Measurements from ENCODE around the gene ASPHD1.
"Not testable (repeated sequence)": the region's sequence is repeated elsewhere in the genome, so short reads cannot be mapped to it uniquely, and the experiment has no call there.

ASPHD1 gene

DNA sequence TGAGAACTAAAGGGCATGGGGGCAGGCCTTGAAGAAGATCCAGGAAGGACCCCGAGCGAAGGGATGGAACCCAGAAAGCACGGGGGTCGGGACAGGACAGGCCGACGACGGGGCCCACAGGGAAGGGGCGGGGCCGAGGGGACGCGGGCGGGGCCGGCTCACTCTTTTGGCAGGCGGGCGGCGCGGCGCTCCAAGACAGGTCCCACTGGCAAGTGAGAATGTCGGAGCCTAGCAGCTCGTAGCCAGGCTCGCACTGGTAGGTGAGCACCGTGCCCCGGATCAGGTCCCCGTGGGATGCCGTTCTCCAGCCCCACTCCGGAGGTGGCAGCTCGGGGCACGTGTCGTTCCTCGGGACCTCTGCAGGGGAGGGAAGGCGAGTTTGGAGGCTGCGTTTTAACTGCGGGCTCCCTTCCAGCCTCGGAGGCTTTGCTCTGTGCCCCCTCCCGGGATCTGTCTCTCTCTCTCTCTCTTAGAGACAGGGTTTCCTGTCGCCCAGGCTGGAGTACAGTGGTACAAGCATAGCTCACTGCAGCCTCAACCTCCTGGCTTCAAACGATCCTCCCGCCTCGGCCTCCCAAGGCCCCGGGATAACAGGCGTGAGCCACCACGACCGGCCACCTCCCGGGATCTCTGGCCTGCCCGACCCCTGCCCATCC, 23.6 kb upstream of the ASPHD1 start:
- Histone ChIP-seq H3K9me3 (ENCODE audit: control insufficient read depth, low read length) (no peaks in the 10 kb centered on the region), H3K4me3 (ENCODE audit: insufficient read depth, low read depth, low read length, poor library complexity, severe bottlenecking) (peak overlapping the region; percentile 45), H3K4me1 (ENCODE audit: control insufficient read depth, insufficient read depth, low read length, poor library complexity, severe bottlenecking) (peaks cover 17% of the 10 kb centered on the region), H3K36me3 (ENCODE audit: control insufficient read depth, insufficient read depth, low read length) (no peaks in the 10 kb centered on the region), H3K27me3 (replicated peaks; ENCODE audit: control insufficient read depth, insufficient read depth, low read length, poor library complexity, severe bottlenecking) (peaks cover 7% of the 10 kb centered on the region), H3K27ac (ENCODE audit: insufficient read depth, low read length, poor library complexity, severe bottlenecking) (no peak overlapping the region)
- peak in 1 of 3 donors; percentile 13 for DNase-seq

DNA sequence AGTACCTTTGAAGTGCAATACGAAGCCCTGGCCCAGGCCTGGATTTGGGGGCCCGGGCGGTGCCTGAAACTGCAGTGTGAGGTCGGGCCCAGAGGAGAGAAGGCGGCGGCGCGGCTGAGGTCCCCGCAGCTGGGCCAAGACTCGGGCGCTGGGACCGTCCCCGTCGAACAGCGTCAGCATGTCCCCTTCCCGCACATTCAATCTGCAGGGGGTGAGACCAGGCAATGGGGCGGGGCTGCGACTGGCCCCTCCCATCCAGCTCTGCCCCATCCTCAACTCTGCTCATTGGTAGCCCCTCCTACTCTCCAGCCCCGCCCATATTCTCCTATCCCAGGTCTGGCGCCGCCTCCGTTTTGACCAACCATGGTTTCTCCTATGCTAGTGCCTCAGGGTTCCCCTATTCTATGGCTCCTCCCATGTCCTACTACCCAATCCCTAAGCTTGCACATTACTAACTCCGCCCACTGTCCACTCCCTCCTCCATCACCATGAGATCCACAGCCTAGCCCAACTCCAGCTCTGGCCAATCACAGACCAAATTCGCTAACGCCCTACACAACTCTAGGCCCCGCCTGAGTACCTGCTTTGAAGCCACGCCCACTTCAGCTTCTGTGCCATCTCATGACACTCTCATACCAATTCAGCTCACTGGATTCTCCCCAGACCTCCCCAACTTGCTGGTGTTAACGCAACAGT, 22.9 kb upstream of the ASPHD1 start:
- no peaks in the 10 kb centered on the region for H3K9me3 ChIP-seq (ENCODE audit: control insufficient read depth, low read length)
- no peaks in the 10 kb centered on the region for H3K36me3 ChIP-seq (ENCODE audit: control insufficient read depth, insufficient read depth, low read length)
- peak overlapping the region; percentile 45 for H3K4me3 ChIP-seq (ENCODE audit: insufficient read depth, low read depth, low read length, poor library complexity, severe bottlenecking)
- DNase-seq, result peak; percentile 28 to 30 (median 29)
- H3K4me1 ChIP-seq (ENCODE audit: control insufficient read depth, insufficient read depth, low read length, poor library complexity, severe bottlenecking), result peaks cover 17% of the 10 kb centered on the region
- peaks cover 7% of the 10 kb centered on the region for H3K27me3 ChIP-seq (replicated peaks; ENCODE audit: control insufficient read depth, insufficient read depth, low read length, poor library complexity, severe bottlenecking)
- no peak overlapping the region for H3K27ac ChIP-seq (ENCODE audit: insufficient read depth, low read length, poor library complexity, severe bottlenecking)

DNA sequence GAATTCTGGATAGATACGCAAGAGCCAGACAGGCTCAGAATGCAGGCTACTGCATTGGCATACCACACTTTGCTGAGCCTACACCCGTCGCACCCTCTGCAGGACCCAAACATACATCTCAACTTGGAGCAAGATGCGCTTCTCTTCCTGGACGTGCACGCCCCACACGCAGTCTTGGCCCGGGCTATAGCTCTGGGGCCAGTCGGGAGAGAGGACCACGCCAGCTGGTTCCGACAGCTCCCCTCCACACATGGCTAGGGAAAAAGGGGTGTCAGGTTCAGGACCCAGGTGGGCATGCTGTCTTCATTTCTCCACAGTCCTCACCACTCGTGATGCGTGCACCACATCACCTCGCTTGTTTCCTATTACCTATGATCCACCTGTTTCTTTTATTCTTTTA, 22.1 kb upstream of the ASPHD1 start:
- peaks cover 17% of the 10 kb centered on the region for H3K4me1 ChIP-seq (ENCODE audit: control insufficient read depth, insufficient read depth, low read length, poor library complexity, severe bottlenecking)
- H3K4me3 ChIP-seq (ENCODE audit: insufficient read depth, low read depth, low read length, poor library complexity, severe bottlenecking), result no peak overlapping the region
- no peak for DNase-seq
- no peak overlapping the region for H3K27ac ChIP-seq (ENCODE audit: insufficient read depth, low read length, poor library complexity, severe bottlenecking)
- H3K9me3 ChIP-seq (ENCODE audit: control insufficient read depth, low read length), result no peaks in the 10 kb centered on the region
- no peaks in the 10 kb centered on the region for H3K36me3 ChIP-seq (ENCODE audit: control insufficient read depth, insufficient read depth, low read length)
- H3K27me3 ChIP-seq (replicated peaks; ENCODE audit: control insufficient read depth, insufficient read depth, low read length, poor library complexity, severe bottlenecking), result peaks cover 7% of the 10 kb centered on the region

DNA sequence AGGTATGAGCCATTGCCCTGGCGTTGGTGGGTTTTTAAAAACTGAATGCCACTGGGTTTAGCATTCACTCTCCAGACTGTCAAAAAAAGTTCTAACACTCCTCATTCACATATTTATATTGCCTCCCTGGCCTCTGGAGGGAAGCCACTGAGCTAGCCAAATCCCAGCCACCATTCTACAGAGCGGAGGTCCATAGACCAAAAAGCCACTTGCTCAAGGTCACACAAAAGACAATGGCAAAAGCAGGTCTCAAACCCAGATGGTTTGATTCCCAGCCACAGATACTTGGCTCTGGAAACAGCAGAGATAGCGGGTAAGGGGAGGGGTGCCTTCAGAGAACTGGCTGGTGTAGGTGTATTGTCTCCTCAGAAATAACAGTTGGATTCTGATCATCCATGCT, 19.2 kb upstream of the ASPHD1 start:
- Histone ChIP-seq H3K36me3 (ENCODE audit: control insufficient read depth, insufficient read depth, low read length) (no peaks in the 10 kb centered on the region), H3K27ac (ENCODE audit: insufficient read depth, low read length, poor library complexity, severe bottlenecking) (no peak overlapping the region), H3K4me1 (ENCODE audit: control insufficient read depth, insufficient read depth, low read length, poor library complexity, severe bottlenecking) (peaks cover 17% of the 10 kb centered on the region), H3K4me3 (ENCODE audit: insufficient read depth, low read depth, low read length, poor library complexity, severe bottlenecking) (no peak overlapping the region), H3K27me3 (replicated peaks; ENCODE audit: control insufficient read depth, insufficient read depth, low read length, poor library complexity, severe bottlenecking) (peaks cover 7% of the 10 kb centered on the region), H3K9me3 (ENCODE audit: control insufficient read depth, low read length) (no peaks in the 10 kb centered on the region)
- no peak for DNase-seq

DNA sequence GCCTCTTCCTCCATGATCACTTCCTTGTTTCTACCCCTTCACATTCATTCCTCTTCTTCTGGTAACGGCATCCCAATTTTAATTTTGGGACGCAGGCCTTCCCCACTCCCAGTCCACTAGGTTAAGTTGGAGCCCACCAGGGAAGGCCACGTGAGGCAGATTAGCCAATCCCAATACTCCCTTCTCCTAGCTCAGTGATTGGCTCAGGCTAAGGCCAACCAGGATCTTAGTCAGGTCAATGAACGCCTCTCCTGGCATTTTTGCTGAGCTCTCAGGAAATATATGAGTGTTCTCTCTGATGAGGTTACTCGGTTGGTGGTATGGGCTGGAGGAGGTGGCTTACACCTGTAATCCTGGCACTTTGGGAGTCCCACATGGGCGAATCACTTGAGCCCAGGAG, 16.3 kb upstream of the ASPHD1 start:
- no peaks in the 10 kb centered on the region for H3K4me1 ChIP-seq (ENCODE audit: control insufficient read depth, insufficient read depth, low read length, poor library complexity, severe bottlenecking)
- H3K9me3 ChIP-seq (ENCODE audit: control insufficient read depth, low read length), result no peaks in the 10 kb centered on the region
- no peak overlapping the region for H3K4me3 ChIP-seq (ENCODE audit: insufficient read depth, low read depth, low read length, poor library complexity, severe bottlenecking)
- no peak for DNase-seq
- no peaks in the 10 kb centered on the region for H3K27me3 ChIP-seq (replicated peaks; ENCODE audit: control insufficient read depth, insufficient read depth, low read length, poor library complexity, severe bottlenecking)
- no peak overlapping the region for H3K27ac ChIP-seq (ENCODE audit: insufficient read depth, low read length, poor library complexity, severe bottlenecking)
- no peaks in the 10 kb centered on the region for H3K36me3 ChIP-seq (ENCODE audit: control insufficient read depth, insufficient read depth, low read length)

DNA sequence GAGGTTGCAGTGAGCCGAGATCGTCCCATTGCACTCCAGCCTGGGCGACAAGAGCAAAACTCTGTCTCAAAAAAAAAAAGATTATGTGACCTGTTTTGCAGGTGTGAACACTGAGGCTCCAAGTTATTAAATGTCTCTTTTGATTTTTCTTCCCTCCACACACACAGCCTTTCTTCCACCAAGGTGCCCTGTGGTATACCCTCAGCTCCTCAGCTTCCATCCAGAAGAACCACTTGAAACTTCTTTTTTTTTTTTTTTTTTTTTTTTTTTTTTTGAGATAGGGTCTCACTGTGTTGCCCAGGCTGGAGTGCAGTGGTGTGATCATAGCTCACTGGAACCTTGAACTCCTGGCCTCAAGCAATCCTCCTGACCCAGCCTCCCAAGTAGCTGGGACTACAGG, 10.9 kb upstream of the ASPHD1 start:
- not testable (repeated sequence) for H3K4me3 ChIP-seq (ENCODE audit: insufficient read depth, low read depth, low read length, poor library complexity, severe bottlenecking); H3K9me3 ChIP-seq (ENCODE audit: control insufficient read depth, low read length); H3K27ac ChIP-seq (ENCODE audit: insufficient read depth, low read length, poor library complexity, severe bottlenecking); H3K4me1 ChIP-seq (ENCODE audit: control insufficient read depth, insufficient read depth, low read length, poor library complexity, severe bottlenecking); H3K27me3 ChIP-seq (replicated peaks; ENCODE audit: control insufficient read depth, insufficient read depth, low read length, poor library complexity, severe bottlenecking); H3K36me3 ChIP-seq (ENCODE audit: control insufficient read depth, insufficient read depth, low read length); DNase-seq

DNA sequence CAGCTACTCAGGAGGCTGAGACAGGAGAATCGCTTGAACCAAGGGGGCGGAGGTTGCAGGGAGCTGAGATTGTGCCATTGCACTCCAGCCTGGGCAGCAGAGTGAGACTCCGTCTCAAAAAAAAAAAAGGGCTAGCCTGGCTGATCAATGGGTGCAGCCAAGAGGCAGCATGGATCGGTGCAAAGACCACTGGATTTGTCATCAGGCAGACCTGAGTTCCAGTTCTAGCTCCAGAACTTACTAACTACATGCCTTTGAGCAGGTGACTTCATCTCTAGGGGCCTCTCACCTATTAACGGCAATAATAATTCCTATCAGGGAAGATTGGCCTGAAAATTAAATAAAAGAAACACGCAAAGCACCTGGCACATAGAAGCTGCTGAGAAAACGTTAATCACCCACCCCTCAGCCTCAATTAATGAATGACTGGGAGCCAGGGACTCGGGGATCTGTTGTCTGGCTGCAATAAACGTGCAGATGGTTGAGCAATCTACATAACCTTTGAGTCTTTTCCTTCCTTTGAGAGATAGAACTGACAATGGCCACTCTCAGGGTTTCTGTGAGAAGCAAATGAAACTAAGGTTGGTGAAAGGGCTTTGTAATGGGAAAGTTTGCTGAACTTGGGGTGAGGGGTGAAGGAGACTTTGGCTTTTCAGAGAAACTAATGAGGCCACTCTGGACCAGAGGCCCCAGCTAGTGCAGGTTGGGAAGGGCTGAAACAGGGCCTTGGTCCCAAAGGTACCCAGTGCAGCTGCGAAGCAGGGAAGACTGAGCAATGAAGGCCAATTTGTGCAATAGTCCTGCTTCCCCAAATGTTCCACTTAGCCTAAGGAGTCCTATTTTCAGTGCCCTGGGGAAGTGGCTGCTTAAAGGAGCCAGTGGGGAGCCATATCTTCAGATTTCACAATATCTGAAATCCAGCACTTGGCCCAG, 8.5 kb upstream of the ASPHD1 start:
- H3K27ac ChIP-seq (ENCODE audit: insufficient read depth, low read length, poor library complexity, severe bottlenecking), result no peak overlapping the region
- no peak overlapping the region for H3K4me3 ChIP-seq (ENCODE audit: insufficient read depth, low read depth, low read length, poor library complexity, severe bottlenecking)
- no peak for DNase-seq
- H3K27me3 ChIP-seq (replicated peaks; ENCODE audit: control insufficient read depth, insufficient read depth, low read length, poor library complexity, severe bottlenecking), result peaks cover 2% of the 10 kb centered on the region
- no peaks in the 10 kb centered on the region for H3K36me3 ChIP-seq (ENCODE audit: control insufficient read depth, insufficient read depth, low read length)
- H3K4me1 ChIP-seq (ENCODE audit: control insufficient read depth, insufficient read depth, low read length, poor library complexity, severe bottlenecking), result no peaks in the 10 kb centered on the region
- no peaks in the 10 kb centered on the region for H3K9me3 ChIP-seq (ENCODE audit: control insufficient read depth, low read length)

DNA sequence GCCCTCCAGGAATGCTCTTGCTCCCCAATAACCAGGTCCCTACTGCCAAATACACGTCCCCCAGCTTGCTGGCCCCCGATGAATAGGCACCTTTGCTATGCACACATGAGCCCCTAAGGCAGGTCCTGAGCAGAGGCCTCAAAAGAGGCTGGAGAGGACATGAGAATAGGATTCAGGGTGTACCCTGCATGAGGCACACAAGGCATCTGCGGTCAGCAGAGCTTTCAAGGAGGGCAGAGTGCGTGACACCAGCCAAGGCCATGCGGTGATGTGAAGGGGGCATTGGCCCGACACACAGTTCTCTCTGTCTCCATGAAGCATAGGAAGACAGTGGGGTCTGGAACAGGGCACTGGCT, 7.9 kb upstream of the ASPHD1 start:
- Histone ChIP-seq H3K4me3 (ENCODE audit: insufficient read depth, low read depth, low read length, poor library complexity, severe bottlenecking) (no peak overlapping the region), H3K27ac (ENCODE audit: insufficient read depth, low read length, poor library complexity, severe bottlenecking) (no peak overlapping the region), H3K4me1 (ENCODE audit: control insufficient read depth, insufficient read depth, low read length, poor library complexity, severe bottlenecking) (no peaks in the 10 kb centered on the region), H3K9me3 (ENCODE audit: control insufficient read depth, low read length) (no peaks in the 10 kb centered on the region), H3K36me3 (ENCODE audit: control insufficient read depth, insufficient read depth, low read length) (no peaks in the 10 kb centered on the region), H3K27me3 (replicated peaks; ENCODE audit: control insufficient read depth, insufficient read depth, low read length, poor library complexity, severe bottlenecking) (peaks cover 7% of the 10 kb centered on the region)
- no peak for DNase-seq

DNA sequence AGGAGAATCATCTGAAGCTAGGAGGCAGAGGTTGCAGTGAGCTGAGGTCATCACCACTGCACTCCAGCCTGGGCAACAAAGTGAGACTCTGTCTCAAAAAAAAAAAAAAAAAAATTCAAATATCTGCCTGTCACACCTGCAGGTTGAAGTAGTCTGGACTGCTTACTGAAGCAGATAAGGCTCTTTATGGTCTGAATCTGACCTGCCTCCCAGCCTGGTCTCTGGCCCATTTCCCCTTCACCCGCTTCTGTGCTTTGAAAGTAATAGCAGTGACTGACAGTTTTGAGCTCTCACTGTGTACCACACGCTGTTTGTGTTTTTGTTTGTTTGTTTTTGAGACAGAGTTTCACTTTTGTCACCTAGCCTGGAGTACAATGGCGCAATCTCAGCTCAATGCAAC, 6.7 kb upstream of the ASPHD1 start:
- DNase-seq, result no peak
- H3K27me3 ChIP-seq (replicated peaks; ENCODE audit: control insufficient read depth, insufficient read depth, low read length, poor library complexity, severe bottlenecking), result peaks cover 17% of the 10 kb centered on the region
- H3K4me3 ChIP-seq (ENCODE audit: insufficient read depth, low read depth, low read length, poor library complexity, severe bottlenecking), result no peak overlapping the region
- H3K36me3 ChIP-seq (ENCODE audit: control insufficient read depth, insufficient read depth, low read length), result no peaks in the 10 kb centered on the region
- H3K9me3 ChIP-seq (ENCODE audit: control insufficient read depth, low read length), result no peaks in the 10 kb centered on the region
- no peak overlapping the region for H3K27ac ChIP-seq (ENCODE audit: insufficient read depth, low read length, poor library complexity, severe bottlenecking)
- no peaks in the 10 kb centered on the region for H3K4me1 ChIP-seq (ENCODE audit: control insufficient read depth, insufficient read depth, low read length, poor library complexity, severe bottlenecking)

DNA sequence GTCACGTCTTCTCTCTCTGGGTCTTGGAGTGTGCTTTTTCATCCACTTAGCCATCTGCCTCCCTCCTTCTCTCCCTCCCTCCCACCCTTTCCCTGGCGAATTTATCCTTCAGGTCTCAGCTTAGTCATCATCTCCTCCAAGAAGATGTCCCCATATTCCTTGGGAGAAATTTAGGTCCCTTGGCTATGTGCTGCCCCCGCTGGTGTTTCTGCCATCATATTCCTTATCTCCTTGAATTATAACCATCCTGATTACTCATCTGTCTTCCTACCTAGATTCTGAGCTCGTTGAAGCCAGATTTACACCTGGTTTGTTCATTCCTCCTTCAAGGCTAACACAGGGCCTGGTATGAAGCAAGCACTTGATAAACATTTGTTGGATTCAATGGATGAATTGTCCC, 5.9 kb upstream of the ASPHD1 start:
- Histone ChIP-seq H3K27me3 (replicated peaks; ENCODE audit: control insufficient read depth, insufficient read depth, low read length, poor library complexity, severe bottlenecking) (peaks cover 25% of the 10 kb centered on the region), H3K27ac (ENCODE audit: insufficient read depth, low read length, poor library complexity, severe bottlenecking) (no peak overlapping the region), H3K36me3 (ENCODE audit: control insufficient read depth, insufficient read depth, low read length) (no peaks in the 10 kb centered on the region), H3K9me3 (ENCODE audit: control insufficient read depth, low read length) (no peaks in the 10 kb centered on the region), H3K4me1 (ENCODE audit: control insufficient read depth, insufficient read depth, low read length, poor library complexity, severe bottlenecking) (peaks cover 5% of the 10 kb centered on the region), H3K4me3 (ENCODE audit: insufficient read depth, low read depth, low read length, poor library complexity, severe bottlenecking) (no peak overlapping the region)
- no peak for DNase-seq

Data from effector memory CD4-positive, alpha-beta T cell (primary cell).